COR-L47 (cell line): Measurements from ENCODE around the gene AGBL5.

ENCODE experiments used
- DNase-seq: peaks from one replicate; lab custom pipeline; 2025; lab: John Stamatoyannopoulos, UW

The AGBL5 gene

DNA sequence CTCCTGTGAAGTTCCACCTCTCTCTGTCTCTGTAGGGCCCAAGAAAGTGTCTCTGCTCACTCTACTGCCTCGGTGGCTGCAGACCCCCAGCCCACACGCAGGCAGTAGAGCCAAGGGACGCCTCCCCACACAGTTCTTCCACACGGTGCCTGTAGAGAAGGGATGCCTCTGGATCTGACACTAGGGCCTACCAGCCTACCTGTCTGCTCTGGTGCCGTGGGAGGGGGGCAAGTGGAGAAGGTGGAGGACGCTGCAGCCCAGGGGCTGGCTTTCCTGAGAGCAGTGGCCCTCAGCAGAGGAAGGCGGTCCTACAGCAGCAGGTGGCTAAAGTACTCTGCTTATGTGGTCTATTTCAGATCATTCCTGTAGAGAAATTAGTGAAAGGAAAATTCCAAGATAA, 27.7 kb upstream of the AGBL5 start:
- no peak for DNase-seq

DNA sequence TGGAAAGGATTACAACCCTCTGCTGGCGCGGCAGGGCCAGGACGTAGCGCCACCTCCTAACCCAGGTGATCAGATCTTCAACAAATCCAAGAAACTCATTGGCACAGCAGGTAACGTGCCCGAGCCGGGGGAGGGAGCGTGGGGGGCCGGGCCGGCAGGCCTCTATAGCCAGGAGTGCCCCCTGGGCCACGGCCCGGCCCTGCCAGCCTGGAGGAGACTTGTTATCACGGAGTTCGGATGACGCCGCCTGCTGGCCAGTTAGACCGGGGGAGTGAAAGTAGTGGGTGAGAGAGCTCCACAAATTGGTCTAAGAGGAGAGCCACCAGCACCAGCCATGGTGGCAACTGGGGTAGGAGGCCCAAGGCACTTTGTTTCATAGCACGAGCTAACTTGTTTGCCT, 27.3 kb upstream of the AGBL5 start:
- no peak for DNase-seq

- no peak for DNase-seq
Measured at GRCh38 chr2:27024812-27025211, 26.7 kb upstream of the AGBL5 start.

- no peak for DNase-seq
Measured at GRCh38 chr2:27025281-27025800, 26.1 kb upstream of the AGBL5 start.

- no peak for DNase-seq
Measured at GRCh38 chr2:27025861-27026851, 25.3 kb upstream of the AGBL5 start.

- no peak for DNase-seq
Measured at GRCh38 chr2:27027211-27027651, 24.2 kb upstream of the AGBL5 start.

GRCh38 chr2:27029051-27029450, 22.4 kb upstream of the AGBL5 start:
- DNase-seq, result no peak

DNA sequence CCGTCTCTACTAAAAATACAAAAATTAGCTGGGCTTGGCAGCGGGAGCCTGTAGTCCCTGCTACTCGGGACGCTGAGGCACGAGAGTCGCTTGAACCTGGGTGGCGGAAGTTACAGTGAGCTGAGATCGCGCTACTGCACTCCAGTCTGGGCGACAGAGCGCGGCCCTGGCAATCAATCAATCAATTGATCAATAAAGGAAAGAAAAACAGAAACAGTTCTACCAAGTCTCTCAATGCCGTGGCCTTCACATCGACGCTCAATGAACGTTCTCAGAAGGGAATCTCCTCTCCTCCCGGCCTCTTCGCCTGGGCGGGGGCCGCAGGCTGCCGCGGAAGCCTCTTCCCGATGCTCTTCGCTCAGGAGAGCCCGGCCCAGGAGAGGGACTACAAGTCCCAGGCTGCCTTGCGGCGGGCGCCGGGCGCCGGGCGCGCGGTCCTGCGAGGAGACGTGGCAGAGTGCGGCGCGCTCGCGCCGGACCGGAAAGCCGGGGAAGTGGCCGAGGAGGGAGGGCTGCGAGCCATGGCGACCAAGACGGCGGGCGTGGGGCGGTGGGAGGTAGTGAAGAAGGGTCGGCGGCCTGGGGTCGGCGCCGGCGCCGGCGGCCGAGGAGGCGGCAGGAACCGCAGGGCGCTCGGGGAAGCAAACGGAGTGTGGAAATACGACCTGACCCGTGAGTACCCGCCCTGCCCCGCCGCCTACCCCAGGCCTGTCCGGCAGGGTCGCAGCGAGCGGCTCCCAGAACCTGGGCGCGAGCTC, 18.8 kb upstream of the AGBL5 start, which contains the start of gene TMEM214:
TSS of gene TMEM214 (plus strand) at position 471 of the 758 bp plus-strand sequence. CDS start at position 522, 51 bp downstream.
- DNase-seq, result peak; percentile 81

- DNase-seq, result no peak
Measured at GRCh38 chr2:27033253-27033852, 18.1 kb upstream of the AGBL5 start.

GRCh38 chr2:27038012-27038411, 13.5 kb upstream of the AGBL5 start:
- no peak for DNase-seq

DNA sequence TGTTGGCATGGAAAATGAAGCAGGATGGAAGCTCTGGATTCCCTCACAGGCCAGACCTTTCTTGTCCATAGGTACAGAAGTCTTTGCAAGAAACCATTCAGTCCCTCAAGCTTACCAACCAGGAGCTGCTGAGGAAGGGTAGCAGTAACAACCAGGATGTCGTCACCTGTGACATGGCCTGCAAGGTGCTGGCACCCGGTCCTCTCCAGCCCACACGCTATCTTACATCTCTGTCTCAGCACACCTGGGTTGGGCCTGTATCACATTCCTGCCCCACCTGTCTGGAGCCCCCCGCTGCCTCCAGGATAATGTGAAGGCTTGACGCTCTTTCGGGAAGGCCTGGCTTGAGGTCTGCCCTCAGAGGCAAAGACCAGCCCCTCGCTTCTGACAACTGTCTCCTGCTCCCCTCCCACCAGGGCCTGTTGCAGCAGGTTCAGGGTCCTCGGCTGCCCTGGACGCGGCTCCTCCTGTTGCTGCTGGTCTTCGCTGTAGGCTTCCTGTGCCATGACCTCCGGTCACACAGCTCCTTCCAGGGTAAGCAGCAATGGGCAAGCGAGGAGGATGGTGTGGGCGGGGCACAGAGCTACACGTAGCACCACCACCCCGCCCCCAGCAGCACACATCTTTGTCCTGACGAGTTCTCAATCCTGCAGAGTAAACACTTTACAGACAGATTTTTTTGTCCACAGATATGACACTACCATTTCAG, 12.7 kb upstream of the AGBL5 start:
- no peak for DNase-seq

DNA sequence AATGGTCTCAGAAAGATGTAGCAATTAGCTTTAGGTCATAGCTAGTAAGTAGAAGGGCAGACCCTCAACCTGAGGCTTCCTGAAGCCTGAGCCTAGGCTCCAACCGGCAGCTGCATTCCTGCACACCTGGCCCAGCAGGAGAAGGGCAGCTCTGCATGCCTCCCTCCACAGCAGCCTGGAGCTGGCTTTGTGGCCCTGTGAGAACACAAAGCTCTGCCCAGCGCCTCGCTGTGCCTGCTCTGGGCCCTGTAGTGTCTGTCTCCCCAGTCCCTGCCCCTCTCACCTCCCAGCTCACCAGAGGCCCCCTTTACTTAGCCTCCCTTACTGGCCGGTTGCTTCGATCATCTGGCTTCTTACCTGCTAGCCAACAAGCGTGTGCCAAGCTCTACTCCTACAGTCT, 12.0 kb upstream of the AGBL5 start:
- DNase-seq, result no peak

DNA sequence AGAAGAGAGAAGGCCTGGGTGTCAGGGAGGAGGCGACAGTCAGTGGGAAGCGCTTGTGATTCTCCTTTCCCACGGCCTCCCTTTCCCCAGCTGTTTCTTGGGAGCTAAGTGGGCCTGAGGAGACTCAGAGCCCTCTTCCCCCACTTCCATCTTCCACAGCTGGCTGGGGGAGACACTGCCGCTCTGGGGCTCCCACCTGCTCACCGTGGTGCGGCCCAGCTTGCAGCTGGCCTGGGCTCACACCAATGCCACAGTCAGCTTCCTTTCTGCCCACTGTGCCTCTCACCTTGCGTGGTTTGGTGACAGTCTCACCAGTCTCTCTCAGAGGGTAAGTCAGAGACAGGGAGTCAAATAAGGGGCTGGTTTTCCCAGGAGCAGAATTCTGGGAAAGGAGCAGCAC, 11.6 kb upstream of the AGBL5 start:
- no peak for DNase-seq

GRCh38 chr2:27040282-27040681, 11.2 kb upstream of the AGBL5 start:
- DNase-seq, result no peak

- DNase-seq, result peak; percentile 8
Measured at GRCh38 chr2:27041752-27042151, 9.7 kb upstream of the AGBL5 start.

DNA sequence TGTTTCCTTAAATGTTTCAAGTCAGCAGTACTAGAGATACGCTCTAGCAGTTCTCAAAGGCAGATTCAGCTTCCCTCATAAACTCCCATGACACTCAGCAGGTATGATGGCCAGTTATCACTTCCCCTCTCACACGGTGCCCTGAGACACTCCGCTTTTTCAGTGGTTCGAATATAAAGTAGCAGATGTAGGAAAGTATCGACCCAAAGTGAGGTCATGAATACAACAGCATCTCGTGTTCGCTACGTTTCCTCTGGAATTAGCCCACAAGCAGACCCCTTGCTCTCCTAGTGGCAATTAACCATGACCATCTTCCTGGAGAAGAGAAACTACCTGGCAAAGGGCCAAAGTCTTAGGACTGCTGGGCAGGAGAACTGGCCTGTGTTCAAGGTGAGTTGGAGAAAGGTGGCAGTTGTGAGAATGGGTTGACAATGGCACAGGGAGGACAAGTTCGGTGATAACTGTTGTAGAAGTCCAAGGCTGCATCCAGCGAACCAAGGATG, 9.3 kb upstream of the AGBL5 start:
- no peak for DNase-seq

GRCh38 chr2:27042985-27043634, 8.4 kb upstream of the AGBL5 start:
- no peak for DNase-seq

- DNase-seq, result no peak
Measured at GRCh38 chr2:27049422-27050280, 1.8 kb upstream of the AGBL5 start.

DNA sequence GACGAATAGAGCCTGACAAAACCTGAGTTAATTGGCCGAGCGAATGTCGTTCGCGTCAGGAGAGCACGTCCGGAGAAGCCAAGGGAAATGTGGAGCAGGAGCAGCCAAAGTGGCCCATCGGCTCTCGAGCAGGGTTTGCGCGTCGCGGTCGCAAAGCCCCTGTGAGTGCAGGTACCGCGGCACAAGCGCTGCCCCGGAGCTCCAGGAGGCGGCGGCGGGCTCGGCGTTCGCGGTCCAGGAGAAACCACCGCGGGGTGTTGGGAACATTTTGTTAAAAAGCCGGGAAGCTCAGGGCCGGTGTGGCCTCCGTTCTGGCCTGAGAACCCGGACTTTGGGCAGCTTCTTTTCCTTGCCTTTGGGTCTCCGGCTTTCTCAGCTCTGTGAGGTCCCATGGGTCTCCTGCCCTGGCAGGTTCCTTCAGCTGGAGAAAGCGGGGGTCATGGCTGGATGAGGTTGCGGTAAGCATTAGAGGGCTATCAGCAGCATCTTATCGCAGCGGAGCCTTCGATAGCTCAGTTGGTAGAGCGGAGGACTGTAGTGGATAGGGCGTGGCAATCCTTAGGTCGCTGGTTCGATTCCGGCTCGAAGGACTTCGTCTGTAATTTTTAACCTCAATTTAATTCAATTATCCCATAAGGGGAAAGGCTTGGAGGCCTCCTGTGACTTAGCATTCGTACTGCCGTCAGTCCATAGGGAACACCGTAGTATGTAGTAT, 1.0 kb upstream of the AGBL5 start:
- peak; percentile 92 for DNase-seq
